Activated CD4-positive, alpha-beta T cell treated with anti-CD3 and anti-CD28 coated beads, Interleukin-2, amount 50 U/mL, for 24 hours (primary cell): ENCODE measurements around the gene M1AP.

Experiments used
- DNase-seq, 2 donors: peaks; one replicate each; pipeline ENCODE4 v3.0.0-alpha.2; 2020; ENCODE audit warnings: low read depth in 1 of 2, low spot score in 1 of 2

M1AP gene

GRCh38 chr2:74526649-74527230 lies 121.4 kb downstream of the M1AP start:
- DNase-seq = no peak

- DNase-seq = no peak
These were observed 122.1 kb downstream of the M1AP start, which contains the start of gene DQX1 for GRCh38 chr2:74525717-74526648. Gene DQX1 (minus strand): TSS chr2:74526231. CDS start chr2:74525729, 502 bp downstream.

GRCh38 chr2:74524955-74525716 lies 123.0 kb downstream of the M1AP start:
- no peak for DNase-seq

- DNase-seq = no peak
These were observed 124.1 kb downstream of the M1AP start for GRCh38 chr2:74524005-74524404.

GRCh38 chr2:74522516-74522915 lies 125.6 kb downstream of the M1AP start:
- no peak for DNase-seq

- DNase-seq = no peak
These were observed 131.5 kb downstream of the M1AP start for GRCh38 chr2:74516650-74517049.

GRCh38 chr2:74515981-74516633 lies 132.0 kb downstream of the M1AP start:
- DNase-seq = peak; percentile 49 to 76

GRCh38 chr2:74515271-74515980 lies 132.7 kb downstream of the M1AP start:
- DNase-seq = no peak

GRCh38 chr2:74514368-74515270 lies 133.5 kb downstream of the M1AP start, which contains the start of gene TLX2:
Gene TLX2 (plus strand): TSS chr2:74514450. CDS start chr2:74514807, 357 bp downstream.
- no peak for DNase-seq

- DNase-seq = no peak
These were observed 134.3 kb downstream of the M1AP start for GRCh38 chr2:74513605-74514367.

- no peak for DNase-seq
These were observed 135.2 kb downstream of the M1AP start for GRCh38 chr2:74512744-74513604.

- DNase-seq = no peak
These were observed 136.8 kb downstream of the M1AP start for GRCh38 chr2:74511104-74511989.

- DNase-seq = no peak
These were observed 137.9 kb downstream of the M1AP start for GRCh38 chr2:74510272-74510671.

- no peak for DNase-seq
These were observed 140.1 kb downstream of the M1AP start for GRCh38 chr2:74507926-74508520.
